Fibroblast of skin of back (primary cell): ENCODE measurements around the gene FAM168A.
"Not testable (repeated sequence)": the region's sequence is repeated elsewhere in the genome, so short reads cannot be mapped to it uniquely, and the experiment has no call there.

Experiments
- DNase-seq: peaks from one replicate; pipeline ENCODE4 v3.0.0-alpha.2; 2013

The FAM168A gene

GRCh38 chr11:73592640-73593039 lies 5.3 kb downstream of the FAM168A start:
- no peak for DNase-seq

DNA sequence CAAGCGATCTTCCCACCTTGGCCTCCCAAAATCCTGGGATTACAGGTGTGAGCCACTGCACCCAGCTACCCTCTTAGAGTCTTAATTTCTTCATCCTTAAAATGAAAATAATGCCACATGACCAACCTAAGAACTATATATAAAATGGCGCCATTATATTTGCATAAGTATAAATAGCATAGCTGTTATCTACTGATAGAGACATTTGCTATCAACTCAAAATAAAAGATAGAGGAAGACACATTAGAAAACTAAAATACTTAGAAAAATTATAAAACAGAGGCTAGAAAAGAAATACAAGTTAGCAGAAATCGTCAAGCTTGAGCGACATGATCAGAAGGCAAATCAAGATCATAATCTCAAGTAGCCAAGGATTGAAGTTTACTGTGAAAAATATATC lies 6.2 kb downstream of the FAM168A start:
- DNase-seq = no peak

GRCh38 chr11:73590991-73591390 lies 6.9 kb downstream of the FAM168A start:
- no peak for DNase-seq

GRCh38 chr11:73586791-73587190 lies 11.1 kb downstream of the FAM168A start:
- DNase-seq = no peak

GRCh38 chr11:73585834-73586575 lies 11.9 kb downstream of the FAM168A start:
- DNase-seq = peak; percentile 82

DNA sequence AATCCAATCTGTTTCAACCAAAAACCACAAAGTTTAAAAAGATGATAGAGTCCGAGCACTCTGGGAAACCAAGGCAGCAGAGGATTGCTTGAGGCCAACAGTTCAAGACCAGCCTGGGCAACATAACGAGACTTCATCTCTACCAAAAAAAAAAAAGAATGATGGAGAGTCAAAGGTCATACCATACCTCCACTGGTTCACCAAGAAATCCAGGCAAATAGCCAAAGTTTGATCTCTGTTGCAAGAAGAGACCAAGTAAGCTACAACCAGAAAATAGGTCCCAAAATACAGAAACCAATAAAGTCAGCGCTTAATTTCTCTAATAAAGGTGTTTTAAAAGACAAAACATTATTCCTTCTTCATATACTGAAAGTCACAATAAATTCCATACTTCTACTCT lies 13.1 kb downstream of the FAM168A start:
- DNase-seq = no peak

DNA sequence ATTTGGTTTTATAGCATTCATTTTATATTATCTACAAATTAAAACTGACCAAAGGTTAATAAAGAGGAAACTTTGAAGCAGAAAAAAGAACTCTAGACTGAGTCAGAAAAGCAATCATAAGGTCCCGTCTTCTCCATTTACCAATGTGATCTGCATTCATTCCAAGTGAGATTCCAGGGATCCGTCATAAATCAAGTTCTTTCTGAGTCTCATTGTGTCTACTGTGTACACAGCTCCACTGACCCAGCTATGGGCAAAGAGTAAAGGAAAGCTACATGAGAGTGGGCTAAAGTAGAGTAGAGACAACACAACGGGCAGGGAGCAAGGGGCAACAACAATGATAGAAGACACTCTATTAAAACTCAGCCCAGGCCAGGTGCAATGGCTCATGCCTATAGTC lies 15.3 kb downstream of the FAM168A start:
- DNase-seq = no peak

DNA sequence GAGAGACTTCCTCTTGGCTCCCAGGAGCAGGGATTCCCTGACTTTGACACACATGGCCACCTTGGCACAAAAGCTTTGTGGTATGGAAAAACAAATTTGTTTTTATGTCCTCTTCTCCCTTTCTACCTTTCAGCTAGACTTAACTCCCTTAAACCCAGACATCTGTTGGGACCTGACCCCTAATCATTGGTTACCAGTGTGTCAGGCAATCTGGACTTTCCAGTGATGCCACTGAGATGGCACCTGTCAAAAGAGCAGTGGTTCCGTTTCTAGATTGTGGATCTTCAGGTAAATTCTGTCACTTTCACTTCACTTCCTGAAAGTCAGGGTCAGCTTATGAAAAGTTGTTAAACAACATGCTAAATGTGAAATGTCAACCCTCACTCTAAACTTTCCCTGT lies 17.2 kb downstream of the FAM168A start:
- DNase-seq = not testable (repeated sequence)

DNA sequence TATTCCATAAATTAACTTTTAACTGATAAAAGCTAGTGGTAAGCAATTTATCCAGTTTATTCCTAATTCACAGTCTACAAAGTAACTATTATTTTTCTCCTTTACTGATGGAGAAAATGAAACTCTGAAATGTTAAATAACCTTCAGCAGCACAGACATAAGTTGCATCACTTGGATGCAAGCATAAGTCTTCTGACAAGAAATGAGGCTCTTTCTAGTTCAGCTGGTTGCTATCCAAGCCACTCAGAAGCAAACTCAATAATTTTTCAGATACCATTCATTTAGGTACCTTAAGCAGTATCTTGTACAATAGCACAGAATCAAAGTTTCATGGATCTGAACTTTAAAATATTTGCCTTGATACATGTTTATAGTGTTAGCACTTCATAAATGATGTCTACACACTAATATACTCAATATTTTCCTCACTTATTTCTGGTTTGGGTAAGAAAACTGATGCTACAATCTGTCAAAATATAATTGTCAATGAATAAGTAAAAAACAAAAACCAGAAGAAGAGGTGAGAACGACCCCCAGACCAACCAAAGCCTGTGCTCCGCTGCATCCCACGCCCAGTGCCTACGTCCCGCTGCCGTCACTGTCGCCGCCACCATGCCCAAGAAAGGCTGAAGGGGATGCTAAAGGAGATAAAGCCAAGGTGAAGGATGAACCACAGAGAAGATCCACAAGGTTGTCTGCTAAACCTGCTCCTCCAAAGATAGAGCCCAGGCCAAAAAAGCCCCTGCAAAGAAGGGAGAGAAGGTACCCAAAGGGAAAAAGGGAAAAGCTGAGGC lies 18.1 kb downstream of the FAM168A start:
- DNase-seq = no peak

DNA sequence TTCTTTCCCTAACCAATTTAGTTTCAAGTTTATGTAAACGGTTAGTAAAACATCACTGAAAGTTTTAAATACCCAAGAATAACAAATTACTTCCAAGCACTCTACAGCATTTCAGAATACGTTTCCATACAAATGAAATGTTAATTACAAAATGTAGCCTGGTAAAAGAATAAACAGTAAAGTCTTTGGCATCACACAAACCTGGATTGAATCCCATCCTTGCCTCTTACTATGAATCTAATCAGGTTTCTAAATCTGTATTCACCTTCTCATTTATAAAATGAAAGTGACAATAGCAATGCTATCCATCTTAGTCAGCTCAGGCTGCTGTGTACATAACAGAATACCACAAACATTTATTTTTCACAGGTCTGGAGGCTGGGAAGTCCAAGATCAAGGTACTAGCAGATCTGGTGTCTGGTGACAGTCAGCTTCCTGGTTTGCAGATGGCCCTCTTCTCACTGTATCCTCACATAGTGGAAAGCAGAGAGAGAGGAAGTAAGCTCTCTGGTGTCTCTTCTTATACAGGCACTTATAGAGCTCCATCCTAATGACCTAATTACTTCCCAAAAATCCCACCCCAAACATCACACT lies 19.2 kb downstream of the FAM168A start:
- DNase-seq = no peak

GRCh38 chr11:73577496-73577917 lies 20.4 kb downstream of the FAM168A start:
- peak; percentile 59 for DNase-seq

DNA sequence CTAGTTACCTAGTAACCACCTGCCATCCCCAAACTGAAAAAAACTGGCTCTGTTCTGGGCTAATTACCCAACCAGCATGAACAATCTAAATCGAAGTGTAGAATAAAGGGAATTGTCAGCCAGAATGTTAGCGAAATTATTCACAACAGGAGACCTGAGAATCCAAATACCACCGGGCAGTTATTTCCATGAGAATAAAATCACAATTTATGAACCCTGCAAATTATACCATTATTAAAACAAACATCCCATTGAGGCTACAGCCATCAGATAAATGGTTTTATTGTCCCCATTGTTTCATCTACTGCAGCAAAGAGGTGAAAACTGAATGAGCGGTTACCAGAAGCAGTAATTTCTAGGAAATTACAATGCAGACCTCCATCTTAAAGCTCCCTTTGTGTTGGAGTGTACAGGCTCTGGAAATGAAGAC lies 21.7 kb downstream of the FAM168A start:
- no peak for DNase-seq

DNA sequence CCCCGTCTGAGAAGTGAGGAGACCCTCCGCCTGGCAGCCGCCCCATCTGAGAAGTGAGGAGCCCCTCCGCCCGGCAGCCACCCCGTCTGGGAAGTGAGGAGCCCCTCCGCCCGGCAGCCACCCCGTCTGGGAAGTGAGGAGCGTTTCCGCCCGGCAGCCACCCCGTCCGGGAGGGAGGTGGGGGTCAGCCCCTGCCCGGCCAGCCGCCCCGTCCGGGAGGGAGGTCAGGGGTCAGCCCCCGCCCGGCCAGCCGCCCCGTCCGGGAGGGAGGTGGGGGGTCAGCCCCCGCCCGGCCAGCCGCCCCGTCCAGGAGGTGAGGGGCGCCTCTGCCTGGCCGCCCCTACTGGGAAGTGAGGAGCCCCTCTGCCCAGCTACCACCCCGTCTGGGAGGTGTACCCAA lies 25.9 kb downstream of the FAM168A start:
- DNase-seq = not testable (repeated sequence)

- peak; percentile 68 for DNase-seq
These were observed 27.3 kb downstream of the FAM168A start for GRCh38 chr11:73570415-73571114.

GRCh38 chr11:73566977-73567755 lies 30.7 kb downstream of the FAM168A start:
- DNase-seq = no peak

DNA sequence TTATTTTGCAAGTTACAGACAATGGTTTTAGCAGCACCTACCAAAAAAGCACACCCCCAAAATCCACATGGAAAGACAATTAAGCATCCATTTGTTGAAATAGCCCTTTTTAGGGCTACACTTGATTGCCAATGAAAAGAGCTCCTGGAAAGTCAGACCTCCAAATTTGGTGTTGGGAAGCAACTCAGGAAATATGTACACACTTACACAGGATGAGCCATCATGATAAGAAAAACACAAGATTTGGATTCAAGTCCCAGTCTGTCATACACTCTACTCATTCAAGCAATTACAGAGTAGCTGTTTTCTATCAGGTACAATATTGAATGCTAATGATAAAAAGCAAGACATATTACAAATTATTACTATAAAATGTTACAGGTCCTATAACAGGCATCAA lies 31.5 kb downstream of the FAM168A start:
- DNase-seq = peak; percentile 58

DNA sequence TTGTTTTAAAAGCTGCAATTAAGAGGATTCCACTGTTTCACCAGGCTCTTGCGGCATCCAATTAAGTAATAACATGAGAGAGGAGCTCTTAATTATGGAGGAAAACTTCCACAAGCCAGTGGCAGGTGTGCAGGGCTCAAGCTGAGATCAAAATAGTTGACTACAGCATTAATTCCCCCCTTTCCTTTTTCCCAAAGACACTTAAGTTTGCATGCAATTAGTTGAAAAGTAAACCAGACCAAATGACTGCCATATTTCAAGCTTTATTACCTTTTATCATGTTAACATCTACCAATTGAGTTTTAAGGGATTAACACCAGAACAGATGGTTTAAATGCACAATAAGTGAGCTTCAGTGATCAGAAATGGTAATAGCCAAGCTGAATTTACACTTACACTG lies 32.1 kb downstream of the FAM168A start:
- no peak for DNase-seq

- no peak for DNase-seq
These were observed 33.0 kb downstream of the FAM168A start for GRCh38 chr11:73564903-73565302.

DNA sequence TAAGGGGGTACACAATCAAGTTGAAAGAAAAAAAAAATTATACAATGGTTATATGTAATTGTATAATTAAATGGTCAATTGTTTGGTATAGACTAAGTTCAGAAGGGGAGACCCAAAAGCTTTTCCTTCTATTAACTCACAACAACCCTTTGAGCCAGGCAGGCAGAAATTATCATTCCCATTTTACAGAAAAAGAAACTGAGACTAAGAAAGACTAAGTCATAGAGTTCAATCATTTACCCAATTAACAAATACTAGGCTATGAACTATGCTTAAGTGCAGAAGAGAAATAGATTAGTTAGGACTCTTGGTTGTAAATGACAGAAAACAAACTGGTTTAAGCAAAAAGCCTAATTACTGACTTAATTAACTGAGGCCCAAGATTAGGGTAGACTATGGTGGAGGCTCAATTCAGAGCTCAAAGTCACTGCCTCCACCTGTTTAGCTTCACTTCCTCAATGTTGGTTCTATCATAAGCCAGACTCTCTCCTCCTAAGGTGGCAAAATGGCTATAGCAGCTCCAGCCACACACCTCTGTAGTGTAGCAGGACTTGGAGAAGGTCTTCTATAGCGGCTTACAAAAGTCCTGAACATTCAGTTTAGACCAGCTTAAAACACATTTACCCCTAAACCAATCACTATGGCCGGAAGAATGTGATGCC lies 34.2 kb downstream of the FAM168A start:
- DNase-seq = no peak

DNA sequence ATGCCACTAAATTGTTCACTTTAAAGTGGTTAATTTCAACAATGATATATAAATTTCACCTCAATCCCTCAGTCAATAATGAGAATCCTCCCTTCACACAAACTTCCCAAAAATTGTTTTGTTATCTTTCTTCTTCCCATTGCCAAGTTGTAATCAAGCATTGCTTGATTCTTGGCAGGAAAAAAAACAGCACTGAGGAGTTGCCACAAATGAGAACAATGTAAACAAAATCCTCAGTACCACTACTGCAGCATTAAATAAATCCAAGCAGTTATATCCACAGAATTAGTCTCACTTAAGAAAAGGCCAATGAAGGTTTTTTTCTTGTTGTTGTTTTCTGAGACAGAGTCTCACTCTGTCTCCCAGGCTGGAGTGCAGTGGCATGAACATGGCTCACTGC lies 38.2 kb downstream of the FAM168A start:
- DNase-seq = no peak

GRCh38 chr11:73556966-73557365 lies 40.9 kb downstream of the FAM168A start:
- DNase-seq = no peak

DNA sequence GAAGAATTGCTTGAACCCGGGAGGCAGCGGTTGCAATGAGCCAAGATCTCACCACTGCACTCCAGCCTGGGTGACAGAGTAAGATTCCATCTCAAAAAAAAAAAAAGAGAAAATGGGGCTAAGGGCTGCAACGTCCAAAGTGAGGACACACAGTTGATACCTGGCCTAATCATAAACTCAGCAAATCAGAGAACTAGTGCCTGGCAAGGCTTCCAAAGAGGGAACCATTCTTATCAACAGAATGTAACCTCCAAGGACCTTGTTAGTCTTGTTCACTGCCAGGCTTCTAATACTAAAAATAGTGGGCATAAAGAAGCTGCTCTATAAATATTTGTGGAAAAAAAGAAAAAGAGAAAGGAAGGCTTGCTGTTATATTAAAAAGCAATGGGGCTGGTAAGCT lies 42.3 kb downstream of the FAM168A start:
- DNase-seq = no peak
